ENCODE measurements around the gene ZNF439.

DNA sequence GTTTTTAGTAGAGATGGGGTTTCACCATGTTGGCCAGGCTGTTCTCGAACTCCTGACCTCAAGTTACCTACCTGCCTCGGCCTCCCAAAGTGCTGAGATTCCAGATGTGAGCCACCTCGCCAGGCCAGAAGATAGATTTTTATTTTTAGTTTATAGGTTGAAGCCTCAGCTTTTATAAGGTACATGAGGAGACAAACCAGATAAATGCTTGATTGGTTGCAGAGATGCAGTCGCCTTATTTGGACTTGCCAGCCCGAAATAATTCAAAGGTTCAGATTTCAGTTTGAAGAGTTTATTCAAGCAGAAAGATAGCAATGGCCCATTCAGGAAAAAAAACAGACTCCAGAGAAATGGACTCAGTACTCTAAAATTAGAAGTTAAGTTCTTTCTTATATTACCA lies 42.1 kb downstream of the ZNF439 start:
- no peak for TF ChIP-seq EZH2phosphoT487 (IDR thresholded peaks at IDR 0.05; ENCODE audit: low read depth)
- TF ChIP-seq, protein P1, sequence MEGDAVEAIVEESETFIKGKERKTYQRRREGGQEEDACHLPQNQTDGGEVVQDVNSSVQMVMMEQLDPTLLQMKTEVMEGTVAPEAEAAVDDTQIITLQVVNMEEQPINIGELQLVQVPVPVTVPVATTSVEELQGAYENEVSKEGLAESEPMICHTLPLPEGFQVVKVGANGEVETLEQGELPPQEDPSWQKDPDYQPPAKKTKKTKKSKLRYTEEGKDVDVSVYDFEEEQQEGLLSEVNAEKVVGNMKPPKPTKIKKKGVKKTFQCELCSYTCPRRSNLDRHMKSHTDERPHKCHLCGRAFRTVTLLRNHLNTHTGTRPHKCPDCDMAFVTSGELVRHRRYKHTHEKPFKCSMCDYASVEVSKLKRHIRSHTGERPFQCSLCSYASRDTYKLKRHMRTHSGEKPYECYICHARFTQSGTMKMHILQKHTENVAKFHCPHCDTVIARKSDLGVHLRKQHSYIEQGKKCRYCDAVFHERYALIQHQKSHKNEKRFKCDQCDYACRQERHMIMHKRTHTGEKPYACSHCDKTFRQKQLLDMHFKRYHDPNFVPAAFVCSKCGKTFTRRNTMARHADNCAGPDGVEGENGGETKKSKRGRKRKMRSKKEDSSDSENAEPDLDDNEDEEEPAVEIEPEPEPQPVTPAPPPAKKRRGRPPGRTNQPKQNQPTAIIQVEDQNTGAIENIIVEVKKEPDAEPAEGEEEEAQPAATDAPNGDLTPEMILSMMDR (IDR thresholded peaks at IDR 0.05; ENCODE audit: low read depth, low read length), result no peak
